ENCODE results near the gene LRMDA. TPM values are rescaled to one million over a fixed set of nuclear protein-coding genes. Genes with fewer than 3 reads are reported as not detected.
"Not testable (repeated sequence)": the region's sequence is repeated elsewhere in the genome, so short reads cannot be mapped to it uniquely, and the experiment has no call there.

LRMDA gene
- total RNA-seq, 2 experiments from 2014 or later, result not detected

- Mint-ChIP-seq H3K27me3 (no peaks in the 10 kb centered on the region), H3K9me3 (no peaks in the 10 kb centered on the region), H3K4me3 (no peak overlapping the region), H3K27ac (no peak overlapping the region), H3K36me3 (ENCODE audit: low read depth) (no peaks in the 10 kb centered on the region), H3K4me1 (no peaks in the 10 kb centered on the region)
- ChIA-PET POLR2A (no interaction called here), CTCF (no interaction called here)
- no peak for DNase-seq
Measured at GRCh38 chr10:76044751-76045150, 613.3 kb downstream of the LRMDA start.

GRCh38 chr10:76045174-76045573 is 613.8 kb downstream of the LRMDA start:
- CTCF ChIA-PET, result no interaction called here
- POLR2A ChIA-PET, result no interaction called here
- DNase-seq, result no peak
- H3K9me3 Mint-ChIP-seq, result no peaks in the 10 kb centered on the region
- H3K4me1 Mint-ChIP-seq, result no peaks in the 10 kb centered on the region
- H3K4me3 Mint-ChIP-seq, result no peak overlapping the region
- no peaks in the 10 kb centered on the region for H3K27me3 Mint-ChIP-seq
- no peaks in the 10 kb centered on the region for H3K36me3 Mint-ChIP-seq (ENCODE audit: low read depth)
- no peak overlapping the region for H3K27ac Mint-ChIP-seq

GRCh38 chr10:76047521-76047920 is 616.1 kb downstream of the LRMDA start:
- no peaks in the 10 kb centered on the region for H3K27me3 Mint-ChIP-seq
- ChIA-PET POLR2A (no interaction called here), CTCF (no interaction called here)
- H3K36me3 Mint-ChIP-seq (ENCODE audit: low read depth), result no peaks in the 10 kb centered on the region
- no peaks in the 10 kb centered on the region for H3K9me3 Mint-ChIP-seq
- no peaks in the 10 kb centered on the region for H3K4me1 Mint-ChIP-seq
- no peak for DNase-seq
- H3K4me3 Mint-ChIP-seq, result no peak overlapping the region
- H3K27ac Mint-ChIP-seq, result no peak overlapping the region

GRCh38 chr10:76049581-76050290 is 618.3 kb downstream of the LRMDA start:
- POLR2A ChIA-PET, result no interaction called here
- no peaks in the 10 kb centered on the region for H3K27me3 Mint-ChIP-seq
- CTCF ChIA-PET, result no interaction called here
- no peaks in the 10 kb centered on the region for H3K36me3 Mint-ChIP-seq (ENCODE audit: low read depth)
- H3K9me3 Mint-ChIP-seq, result peaks cover 4% of the 10 kb centered on the region
- DNase-seq, result no peak
- H3K4me1 Mint-ChIP-seq, result no peaks in the 10 kb centered on the region
- H3K4me3 Mint-ChIP-seq, result no peak overlapping the region
- H3K27ac Mint-ChIP-seq, result no peak overlapping the region

GRCh38 chr10:76050291-76050625 is 618.8 kb downstream of the LRMDA start:
- ChIA-PET POLR2A (no interaction called here), CTCF (no interaction called here)
- H3K9me3 Mint-ChIP-seq, result peaks cover 6% of the 10 kb centered on the region
- H3K27me3 Mint-ChIP-seq, result no peaks in the 10 kb centered on the region
- no peaks in the 10 kb centered on the region for H3K4me1 Mint-ChIP-seq
- H3K36me3 Mint-ChIP-seq (ENCODE audit: low read depth), result no peaks in the 10 kb centered on the region
- no peak overlapping the region for H3K27ac Mint-ChIP-seq
- no peak overlapping the region for H3K4me3 Mint-ChIP-seq
- no peak for DNase-seq

- CTCF ChIA-PET, result no interaction called here
- H3K9me3 Mint-ChIP-seq, result peaks cover 10% of the 10 kb centered on the region
- no peak for DNase-seq
- no peaks in the 10 kb centered on the region for H3K36me3 Mint-ChIP-seq (ENCODE audit: low read depth)
- H3K4me3 Mint-ChIP-seq, result no peak overlapping the region
- POLR2A ChIA-PET, result no interaction called here
- H3K27me3 Mint-ChIP-seq, result no peaks in the 10 kb centered on the region
- no peak overlapping the region for H3K27ac Mint-ChIP-seq
- H3K4me1 Mint-ChIP-seq, result no peaks in the 10 kb centered on the region
Measured at GRCh38 chr10:76051007-76051936, 619.8 kb downstream of the LRMDA start.

GRCh38 chr10:76052682-76053503 is 621.5 kb downstream of the LRMDA start:
- Mint-ChIP-seq H3K4me1 (no peaks in the 10 kb centered on the region), H3K36me3 (ENCODE audit: low read depth) (no peaks in the 10 kb centered on the region), H3K27ac (no peak overlapping the region), H3K4me3 (no peak overlapping the region), H3K27me3 (no peaks in the 10 kb centered on the region), H3K9me3 (peaks cover 15% of the 10 kb centered on the region)
- DNase-seq, result no peak
- CTCF ChIA-PET, result interaction anchor here (0.6 kb wide), 1 partner anchor 16 kb away, joined by 3 read pairs; no protein-coding TSS in a partner anchor
- POLR2A ChIA-PET, result no interaction called here

GRCh38 chr10:76055466-76055865 is 624.0 kb downstream of the LRMDA start:
- H3K27ac Mint-ChIP-seq, result no peak overlapping the region

GRCh38 chr10:76055963-76056362 is 624.5 kb downstream of the LRMDA start:
- no peaks in the 10 kb centered on the region for H3K27me3 Mint-ChIP-seq
- no peaks in the 10 kb centered on the region for H3K36me3 Mint-ChIP-seq (ENCODE audit: low read depth)
- no peak for DNase-seq
- ChIA-PET POLR2A (no interaction called here), CTCF (no interaction called here)
- H3K27ac Mint-ChIP-seq, result no peak overlapping the region
- no peaks in the 10 kb centered on the region for H3K4me1 Mint-ChIP-seq
- peaks cover 15% of the 10 kb centered on the region for H3K9me3 Mint-ChIP-seq
- no peak overlapping the region for H3K4me3 Mint-ChIP-seq

More at GRCh38 chr10:76055466-76055865, 624.0 kb downstream of the LRMDA start:
- no peak for DNase-seq
- Mint-ChIP-seq H3K27me3 (no peaks in the 10 kb centered on the region), H3K36me3 (ENCODE audit: low read depth) (no peaks in the 10 kb centered on the region), H3K4me1 (no peaks in the 10 kb centered on the region), H3K4me3 (no peak overlapping the region), H3K9me3 (peaks cover 15% of the 10 kb centered on the region)
- ChIA-PET CTCF (no interaction called here), POLR2A (no interaction called here)

- CTCF ChIA-PET; H3K27me3 Mint-ChIP-seq; H3K4me1 Mint-ChIP-seq; H3K27ac Mint-ChIP-seq; H3K9me3 Mint-ChIP-seq; H3K4me3 Mint-ChIP-seq; DNase-seq; H3K36me3 Mint-ChIP-seq (ENCODE audit: low read depth); POLR2A ChIA-PET: not testable (repeated sequence)
Measured at GRCh38 chr10:76060993-76061392, 629.6 kb downstream of the LRMDA start.

- POLR2A ChIA-PET, result no interaction called here
- Mint-ChIP-seq H3K27me3 (no peaks in the 10 kb centered on the region), H3K4me1 (no peaks in the 10 kb centered on the region), H3K36me3 (ENCODE audit: low read depth) (no peaks in the 10 kb centered on the region), H3K27ac (no peak overlapping the region), H3K4me3 (no peak overlapping the region), H3K9me3 (peaks cover 4% of the 10 kb centered on the region)
- DNase-seq, result no peak
- CTCF ChIA-PET, result no interaction called here
Measured at GRCh38 chr10:76066457-76066856, 635.0 kb downstream of the LRMDA start.

- no peaks in the 10 kb centered on the region for H3K36me3 Mint-ChIP-seq (ENCODE audit: low read depth)
- POLR2A ChIA-PET, result no interaction called here
- no peaks in the 10 kb centered on the region for H3K4me1 Mint-ChIP-seq
- peaks cover 4% of the 10 kb centered on the region for H3K9me3 Mint-ChIP-seq
- no peak overlapping the region for H3K4me3 Mint-ChIP-seq
- CTCF ChIA-PET, result no interaction called here
- no peaks in the 10 kb centered on the region for H3K27me3 Mint-ChIP-seq
- DNase-seq, result no peak
- H3K27ac Mint-ChIP-seq, result no peak overlapping the region
Measured at GRCh38 chr10:76067447-76067846, 636.0 kb downstream of the LRMDA start.

- no peaks in the 10 kb centered on the region for H3K27me3 Mint-ChIP-seq
- CTCF ChIA-PET, result no interaction called here
- H3K4me3 Mint-ChIP-seq, result no peak overlapping the region
- peaks cover 4% of the 10 kb centered on the region for H3K9me3 Mint-ChIP-seq
- no peak for DNase-seq
- POLR2A ChIA-PET, result no interaction called here
- H3K27ac Mint-ChIP-seq, result no peak overlapping the region
- no peaks in the 10 kb centered on the region for H3K36me3 Mint-ChIP-seq (ENCODE audit: low read depth)
- H3K4me1 Mint-ChIP-seq, result no peaks in the 10 kb centered on the region
Measured at GRCh38 chr10:76068856-76069255, 637.4 kb downstream of the LRMDA start.
